WTC11 (cell line): ENCODE results near the gene ACO2.

Experiments used
- ARID4B ChIP-seq: sonication (generic); formaldehyde crosslinking; IDR thresholded peaks from 2 replicates; pipeline ENCODE4 v1.8.0; 2023; ENCODE audit warnings: missing genetic modification reagents, mild to moderate bottlenecking, borderline replicate concordance
- ATF6 ChIP-seq: sonication (generic); formaldehyde crosslinking; IDR thresholded peaks from 2 replicates; pipeline ENCODE4 v1.8.1; 2023; ENCODE audit warnings: mild to moderate bottlenecking, missing genetic modification reagents
- CTCF ChIP-seq: fragments of 200-600 bp; IDR thresholded peaks from 2 replicates; pipeline ENCODE4 v1.8.0; 2022; ENCODE audit warnings: antibody characterized with exemption
- FOXK1 ChIP-seq: sonication (generic); formaldehyde crosslinking; IDR thresholded peaks from 2 replicates; pipeline ENCODE4 v1.8.0; 2022; ENCODE audit warnings: mild to moderate bottlenecking, moderate library complexity, missing genetic modification reagents
- JUN ChIP-seq: sonication (generic); formaldehyde crosslinking; IDR thresholded peaks from 2 replicates; pipeline ENCODE4 v1.8.0; 2023; ENCODE audit warnings: mild to moderate bottlenecking, missing genetic modification reagents
- MAX ChIP-seq: sonication (generic); formaldehyde crosslinking; IDR thresholded peaks from 2 replicates; pipeline ENCODE4 v1.8.0; 2022; ENCODE audit warnings: mild to moderate bottlenecking, missing genetic modification reagents
- MYBL2 ChIP-seq: sonication (generic); formaldehyde crosslinking; IDR thresholded peaks from 2 replicates; pipeline ENCODE4 v1.8.1; 2023; ENCODE audit warnings: mild to moderate bottlenecking, moderate library complexity, missing genetic modification reagents
- NFE2L1 ChIP-seq: sonication (generic); formaldehyde crosslinking; IDR thresholded peaks from 2 replicates; pipeline ENCODE4 v1.8.1; 2023; ENCODE audit warnings: missing genetic modification reagents
- TEAD4 ChIP-seq: sonication (generic); formaldehyde crosslinking; IDR thresholded peaks from 2 replicates; pipeline ENCODE4 v1.8.0; 2022; ENCODE audit warnings: mild to moderate bottlenecking, missing genetic modification reagents
- USF1 ChIP-seq: sonication (generic); formaldehyde crosslinking; IDR thresholded peaks from 2 replicates; pipeline ENCODE4 v1.8.0; 2022; ENCODE audit warnings: mild to moderate bottlenecking, missing genetic modification reagents
- USF2 ChIP-seq: sonication (generic); formaldehyde crosslinking; IDR thresholded peaks from 2 replicates; pipeline ENCODE4 v1.8.1; 2023; ENCODE audit warnings: mild to moderate bottlenecking, missing genetic modification reagents, moderate library complexity
- ZNF138 ChIP-seq: sonication (generic); formaldehyde crosslinking; conservative IDR thresholded peaks from 2 replicates; pipeline ENCODE4 v1.8.1; 2022; ENCODE audit warnings: mild to moderate bottlenecking, moderate library complexity, missing genetic modification reagents
- ZNF263 ChIP-seq: sonication (generic); formaldehyde crosslinking; IDR thresholded peaks from 2 replicates; pipeline ENCODE4 v1.8.1; 2022; ENCODE audit warnings: low read depth, mild to moderate bottlenecking, moderate library complexity, missing genetic modification reagents

GRCh38 chr22:41576877-41577276, 108.0 kb downstream of the ACO2 start:
- peak; percentile 44; the same call in 1 of the 2 replicates for TF ChIP-seq CTCF
- TF ChIP-seq ZNF263 (CRISPR knock-in tag) = no peak
- no peak for TF ChIP-seq USF1 (CRISPR knock-in tag)
- no peak for TF ChIP-seq FOXK1
- no peak for TF ChIP-seq USF2 (CRISPR knock-in tag)
- TF ChIP-seq ZNF138 (CRISPR knock-in tag) = no peak
- TF ChIP-seq ATF6 (CRISPR knock-in tag) = no peak
- TF ChIP-seq MAX (CRISPR knock-in tag) = no peak
- no peak for TF ChIP-seq JUN
- no peak for TF ChIP-seq NFE2L1
- no peak for TF ChIP-seq TEAD4 (CRISPR knock-in tag)
- TF ChIP-seq ARID4B (CRISPR knock-in tag) = no peak
- TF ChIP-seq MYBL2 (CRISPR knock-in tag) = no peak
